ENCODE results near the gene POLG.

The POLG gene

DNA sequence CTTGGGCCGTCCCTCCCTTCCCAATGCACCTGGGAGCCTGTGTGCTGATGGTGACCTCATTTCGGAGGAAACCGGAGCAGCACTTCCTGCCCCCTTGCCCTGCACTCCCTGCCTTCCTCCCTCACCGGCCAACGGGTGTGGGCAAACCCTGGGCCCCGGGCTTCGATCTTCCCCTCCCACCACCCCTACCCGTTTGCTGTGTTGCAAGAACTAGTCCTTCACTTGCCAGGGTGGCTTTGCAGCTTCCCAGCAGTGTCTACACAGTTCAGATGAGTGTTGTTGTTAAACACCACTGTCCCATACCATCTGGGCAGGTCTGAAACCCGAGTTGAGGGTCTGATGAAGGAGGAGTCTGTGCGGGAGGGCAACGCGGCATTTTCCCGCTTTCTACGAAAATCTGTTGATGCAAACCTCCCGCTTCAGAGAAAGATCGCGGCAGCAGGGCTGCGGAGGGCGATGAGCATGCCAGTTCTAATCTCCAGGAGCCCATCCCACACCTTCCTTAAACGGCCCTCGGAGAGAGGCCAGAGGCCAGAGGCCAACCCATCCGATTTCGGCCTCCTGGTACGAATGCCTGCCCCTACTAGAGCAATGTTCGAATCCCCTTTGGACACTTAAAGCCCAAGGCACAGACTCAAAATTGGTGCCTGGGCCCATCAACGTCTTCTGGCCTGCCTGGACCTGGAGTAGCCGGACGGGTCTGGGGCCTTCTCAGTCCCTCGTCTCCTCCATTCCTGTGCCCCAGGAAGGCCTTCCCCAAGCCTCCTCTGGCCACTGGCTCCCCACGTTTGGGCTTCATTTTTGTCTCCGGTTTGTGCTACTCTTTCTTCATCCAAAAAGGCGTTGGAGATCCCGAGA, 35.7 kb upstream of the POLG start:
- DNase-seq = no peak

DNA sequence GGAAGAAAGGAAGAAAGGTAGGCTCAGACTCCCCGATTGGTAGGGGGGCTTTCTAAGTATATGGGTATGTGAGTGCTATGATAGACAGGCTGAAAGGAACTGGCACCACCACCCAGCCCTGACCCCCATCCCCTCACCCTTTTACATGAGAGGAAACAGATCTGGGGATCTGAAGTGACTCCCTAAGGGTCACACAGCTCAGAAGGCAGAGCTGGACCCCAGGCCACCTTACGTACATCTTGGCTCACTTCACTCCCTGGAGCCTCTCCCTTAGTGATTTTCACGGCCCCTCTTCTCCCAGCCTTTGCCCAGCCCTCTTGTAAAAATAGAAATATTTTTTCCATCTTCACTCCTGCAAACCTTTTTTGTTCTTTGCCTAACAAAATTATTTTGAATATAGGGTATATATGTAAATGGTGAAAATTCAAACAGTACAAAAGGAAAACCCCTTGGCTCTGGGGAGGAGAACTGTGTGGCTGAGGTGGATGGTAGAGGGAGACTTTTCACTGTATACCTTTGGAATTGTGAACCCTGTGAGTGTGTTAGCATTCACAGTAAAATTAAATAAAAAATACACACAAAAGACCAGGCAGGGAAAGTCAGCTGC, 34.8 kb upstream of the POLG start:
- DNase-seq = no peak

DNA sequence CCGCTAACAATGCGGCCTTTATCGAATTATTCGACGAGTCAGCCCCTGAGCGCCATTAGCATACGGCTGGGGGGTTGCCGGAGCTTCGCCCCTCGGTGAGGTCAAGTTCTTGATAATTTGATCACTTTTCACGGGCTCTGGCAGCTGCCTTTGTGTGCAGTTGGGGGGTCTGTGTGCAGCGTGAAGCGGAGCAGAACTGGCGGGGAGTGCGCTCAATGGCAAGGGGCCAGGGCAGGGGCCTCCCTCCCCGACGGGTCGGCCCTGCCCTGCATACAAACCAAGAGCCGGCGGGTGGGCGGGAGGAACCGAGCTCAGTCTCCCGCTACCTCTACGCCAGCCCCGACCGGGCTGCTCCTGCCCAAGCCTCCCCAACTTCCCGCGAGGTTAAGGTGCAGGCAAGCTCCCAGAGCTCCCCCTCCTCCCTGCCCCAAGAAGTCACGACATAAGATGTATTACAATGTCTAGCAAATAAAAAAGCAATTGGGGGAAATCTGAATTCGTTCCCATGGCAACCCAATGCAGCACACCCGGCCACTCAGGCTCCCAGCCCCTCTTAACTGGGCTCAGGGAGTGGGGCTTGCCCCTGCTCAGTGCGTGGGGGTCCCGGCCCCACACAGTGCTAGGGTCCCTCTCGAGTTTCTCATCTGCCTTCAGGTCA, 34.1 kb upstream of the POLG start:
- no peak for DNase-seq

DNA sequence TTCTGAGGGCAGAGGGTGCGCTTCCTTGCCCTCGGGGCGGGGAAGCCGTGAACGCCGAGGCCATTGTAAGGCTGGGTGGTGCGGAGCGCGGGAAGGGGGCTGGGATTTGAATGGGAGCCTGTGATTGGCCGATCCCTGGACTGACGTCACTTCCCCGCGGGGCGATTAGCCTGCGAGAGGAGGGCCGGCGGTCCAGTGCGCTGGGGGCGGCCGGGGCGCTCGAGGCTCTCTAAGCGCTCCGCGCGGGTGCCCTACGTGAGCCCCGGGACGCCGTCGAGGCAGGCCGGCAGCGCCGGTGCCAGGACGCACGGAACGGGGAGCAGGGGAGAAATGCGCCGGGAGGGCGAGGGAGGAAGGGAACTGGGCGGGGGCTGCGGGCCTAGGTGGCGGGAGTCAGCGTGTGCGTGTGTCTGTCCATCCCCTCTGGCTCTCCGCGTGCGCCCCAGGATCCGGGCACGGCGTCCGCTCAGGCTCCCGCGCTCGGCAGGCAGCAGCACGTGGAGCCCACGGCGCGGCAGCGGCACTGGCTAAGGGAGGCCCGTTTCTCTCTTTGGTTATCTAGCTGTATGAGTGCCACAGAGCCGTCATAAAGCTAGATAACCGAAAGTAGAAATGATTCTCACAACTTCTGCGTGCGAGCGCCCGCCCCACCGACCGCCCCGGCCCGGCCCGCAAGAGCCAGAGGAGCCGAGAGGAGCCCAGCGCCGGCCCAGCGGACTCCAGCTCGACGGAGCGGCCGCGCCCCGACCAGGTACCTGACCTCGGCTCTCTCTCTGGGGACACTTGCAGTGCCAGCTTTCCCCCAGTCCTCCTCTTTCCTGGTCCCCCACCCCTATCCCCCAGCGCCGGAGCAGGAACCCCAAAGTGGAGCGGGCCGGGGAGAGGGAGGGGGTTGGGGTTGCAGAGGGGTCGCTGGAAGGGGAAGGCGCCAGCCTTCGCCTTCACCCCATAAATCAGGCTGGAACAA, 33.1 kb upstream of the POLG start:
- no peak for DNase-seq

DNA sequence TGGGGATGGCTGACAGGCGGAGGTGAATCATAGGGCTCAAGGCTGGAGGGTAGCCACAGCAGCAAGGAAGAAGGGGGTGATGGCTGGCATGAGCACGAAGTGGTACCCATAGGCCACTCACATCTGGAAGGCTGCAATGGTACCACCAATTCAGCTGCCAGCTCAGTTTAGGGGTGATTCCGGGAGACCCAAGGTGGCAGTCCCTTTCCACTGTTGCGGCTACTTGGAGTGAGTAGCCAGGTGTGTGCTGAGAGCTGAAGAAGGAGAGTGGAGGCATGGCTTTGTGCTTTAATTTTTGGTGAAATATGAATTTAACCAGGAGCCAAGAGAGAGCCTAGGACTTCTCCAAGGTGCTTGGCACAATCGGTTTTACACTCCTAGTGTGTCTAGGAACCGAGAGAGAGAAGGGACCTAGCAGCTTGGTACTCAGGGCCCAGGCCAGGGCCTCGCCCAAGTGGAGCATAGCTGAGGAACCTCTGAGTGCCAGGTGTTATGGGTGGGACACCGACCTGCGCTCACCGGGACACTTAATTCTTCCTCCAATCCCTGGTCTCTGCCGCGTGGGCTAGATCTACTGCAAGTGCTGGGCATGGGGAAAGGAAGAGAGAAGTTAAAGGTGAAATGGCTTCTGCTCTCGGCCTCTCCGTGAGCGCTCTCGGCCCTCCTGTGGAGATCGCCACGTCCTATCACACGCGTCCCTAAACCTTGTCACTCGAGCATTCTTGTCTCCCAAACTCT, 32.2 kb upstream of the POLG start:
- DNase-seq = no peak

DNA sequence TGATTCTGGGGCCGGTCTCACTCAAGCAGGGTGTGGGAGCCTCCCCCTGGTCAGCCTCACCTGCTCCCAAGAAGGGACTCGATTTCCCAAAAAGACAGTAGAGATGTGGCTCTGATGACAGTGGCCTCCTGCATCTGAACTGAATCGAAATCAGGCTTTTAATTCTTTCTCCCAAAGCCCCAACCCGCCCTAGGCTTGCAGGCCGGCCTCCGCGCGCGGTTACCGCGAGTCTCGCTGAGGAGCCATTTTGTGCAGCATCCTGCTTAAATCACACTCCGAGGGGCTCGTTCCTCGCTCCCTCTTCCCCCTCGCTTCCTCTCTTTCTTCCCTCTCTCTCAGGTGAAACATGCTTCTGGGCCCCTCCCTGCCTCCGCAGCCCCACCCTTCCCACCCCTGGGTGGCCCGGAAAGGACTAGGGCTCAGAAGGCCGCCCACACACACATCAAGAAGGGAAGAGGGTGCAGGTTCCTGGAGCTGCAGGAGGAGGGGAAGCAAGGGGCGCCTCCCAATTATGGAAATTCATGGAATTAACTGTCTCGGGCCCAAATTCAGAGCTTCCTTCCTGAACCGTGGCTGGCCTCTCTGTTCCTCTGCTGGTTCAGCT, 30.9 kb upstream of the POLG start:
- DNase-seq = no peak

DNA sequence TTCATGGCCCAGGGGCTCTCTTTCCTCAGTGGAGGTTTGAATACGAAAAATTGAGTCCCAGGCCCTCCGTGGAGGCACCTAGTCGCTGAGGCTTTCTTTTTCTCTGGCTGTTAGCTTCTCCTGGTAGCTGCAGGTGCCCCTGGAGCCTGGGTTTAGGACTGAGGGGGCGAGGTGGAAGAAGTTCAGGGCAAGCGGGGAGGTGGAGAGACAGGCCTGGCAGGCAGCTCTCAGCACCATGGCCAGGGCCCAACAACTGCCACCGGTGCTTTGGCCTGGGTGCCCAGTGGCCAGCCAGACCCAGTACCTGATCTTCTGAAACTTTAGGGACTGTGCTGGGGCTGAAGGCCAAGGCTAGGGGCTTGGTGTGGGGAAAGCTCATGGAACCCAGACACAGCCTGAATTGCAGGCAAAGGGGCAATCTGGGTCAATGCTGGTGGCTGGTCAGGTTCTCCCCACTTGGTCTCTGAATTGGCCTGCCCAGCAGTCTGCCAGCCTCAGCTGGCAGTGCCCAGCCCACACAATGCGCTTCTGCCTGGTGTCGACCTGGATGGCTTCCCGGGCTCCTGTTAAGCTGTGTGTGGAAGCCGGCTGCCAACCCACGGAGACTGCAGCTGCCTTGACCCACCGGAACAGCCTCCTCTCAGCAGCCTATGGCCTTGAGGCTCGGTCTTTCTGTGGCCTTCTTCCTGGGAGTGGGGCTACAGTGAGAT, 30.3 kb upstream of the POLG start:
- no peak for DNase-seq

DNA sequence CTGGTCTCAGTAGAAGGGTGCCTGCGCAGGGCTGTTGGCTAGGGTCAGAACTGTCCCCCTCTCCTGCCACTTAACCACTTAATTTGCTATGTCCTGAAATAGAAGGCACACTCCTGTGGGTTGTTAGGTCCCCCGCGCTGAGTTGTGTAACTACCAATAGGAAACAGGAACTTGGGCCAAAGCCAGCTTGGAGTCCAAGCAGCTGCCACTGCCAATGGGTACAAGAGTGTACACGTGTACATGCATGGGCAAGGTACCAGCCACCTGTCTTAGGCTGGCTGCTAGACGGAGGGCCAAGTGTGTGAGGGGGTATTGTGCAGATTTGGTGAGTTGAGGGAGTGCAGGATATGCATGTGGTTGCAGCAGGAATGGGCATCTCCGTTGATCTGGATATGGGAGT, 29.7 kb upstream of the POLG start:
- no peak for DNase-seq

DNA sequence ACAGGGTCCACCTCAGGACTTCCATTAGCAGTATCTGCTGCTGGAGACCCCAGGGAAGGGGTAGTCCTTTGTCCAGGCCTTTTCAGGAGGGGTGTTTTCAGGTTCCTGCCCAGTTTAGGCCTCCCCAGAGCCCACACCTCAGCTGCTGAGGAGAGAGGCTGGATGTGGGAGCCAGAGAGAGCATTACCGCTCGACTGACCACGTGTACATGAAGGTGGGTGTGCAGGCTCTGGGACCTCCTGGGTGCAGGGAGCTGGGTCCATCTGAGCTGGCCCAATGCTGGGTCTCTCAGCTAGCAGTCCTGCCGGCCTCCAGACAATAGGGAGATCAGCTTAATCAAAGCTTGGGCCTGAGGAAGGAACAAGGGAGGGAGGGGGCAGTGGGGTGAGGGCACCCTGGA, 29.1 kb upstream of the POLG start:
- no peak for DNase-seq

DNA sequence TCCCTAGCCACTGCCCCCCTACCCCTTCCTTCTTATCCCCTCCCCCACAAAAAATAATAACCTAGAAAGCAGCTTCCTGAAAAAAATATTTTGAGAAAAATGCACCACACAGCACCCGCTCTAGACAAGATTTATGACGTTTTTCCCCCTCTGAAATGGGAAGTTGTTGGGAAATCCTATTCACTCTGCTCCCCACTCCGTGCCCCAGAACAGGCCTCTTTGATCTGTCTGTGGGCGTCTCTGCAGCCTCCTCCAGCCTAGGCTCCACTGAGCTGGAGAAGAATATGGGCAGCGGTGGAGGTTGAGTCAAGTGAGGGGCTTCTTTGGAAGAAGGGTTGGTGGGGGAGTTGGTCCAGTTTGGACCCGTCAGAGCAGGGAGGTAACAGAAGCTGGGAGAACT, 28.5 kb upstream of the POLG start:
- no peak for DNase-seq

DNA sequence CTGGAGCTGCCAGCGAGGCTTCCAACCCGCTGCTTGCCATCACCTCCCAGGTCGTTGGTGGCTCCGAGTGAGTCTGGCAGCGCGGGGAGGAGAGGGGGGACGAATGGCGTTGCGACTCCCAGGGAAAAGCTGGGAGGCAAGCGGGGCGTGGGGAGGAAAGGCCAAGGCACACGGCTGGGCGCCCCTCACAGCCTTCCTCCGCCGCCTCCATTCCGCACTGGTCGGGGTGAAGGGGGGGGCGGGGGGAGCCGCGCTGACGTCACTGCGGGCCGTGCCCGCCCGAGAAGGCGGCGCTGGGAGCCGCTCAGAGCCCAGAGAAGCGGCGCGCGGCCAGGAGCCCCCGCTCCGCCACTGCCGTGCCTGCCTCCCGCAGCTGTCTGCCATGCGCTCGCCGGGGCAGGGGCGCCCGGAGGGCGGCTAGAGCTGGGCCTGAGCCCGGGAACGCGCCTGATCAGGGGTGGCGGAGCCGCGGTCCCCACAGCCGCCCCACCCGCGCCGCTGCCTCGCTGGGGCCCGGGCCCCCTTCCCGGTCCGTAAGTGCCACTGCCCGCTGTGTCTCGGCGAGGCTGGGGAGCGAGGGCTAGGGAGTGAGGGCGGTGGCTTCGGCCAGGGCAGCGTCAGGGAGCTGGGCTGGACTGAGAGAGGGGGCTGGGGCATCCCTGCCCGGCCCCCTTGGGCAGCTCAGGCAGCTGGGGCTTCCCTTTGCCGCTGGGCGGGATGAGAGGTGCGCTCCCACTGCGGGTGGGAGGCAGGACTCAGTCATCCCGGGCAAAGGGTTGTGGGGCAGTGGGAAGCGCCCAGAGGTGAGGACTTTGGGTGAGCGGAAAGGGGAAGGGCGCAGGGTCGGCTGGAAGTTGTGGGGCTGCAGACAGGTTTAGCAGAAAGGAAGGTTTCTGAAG, 27.8 kb upstream of the POLG start:
- no peak for DNase-seq

DNA sequence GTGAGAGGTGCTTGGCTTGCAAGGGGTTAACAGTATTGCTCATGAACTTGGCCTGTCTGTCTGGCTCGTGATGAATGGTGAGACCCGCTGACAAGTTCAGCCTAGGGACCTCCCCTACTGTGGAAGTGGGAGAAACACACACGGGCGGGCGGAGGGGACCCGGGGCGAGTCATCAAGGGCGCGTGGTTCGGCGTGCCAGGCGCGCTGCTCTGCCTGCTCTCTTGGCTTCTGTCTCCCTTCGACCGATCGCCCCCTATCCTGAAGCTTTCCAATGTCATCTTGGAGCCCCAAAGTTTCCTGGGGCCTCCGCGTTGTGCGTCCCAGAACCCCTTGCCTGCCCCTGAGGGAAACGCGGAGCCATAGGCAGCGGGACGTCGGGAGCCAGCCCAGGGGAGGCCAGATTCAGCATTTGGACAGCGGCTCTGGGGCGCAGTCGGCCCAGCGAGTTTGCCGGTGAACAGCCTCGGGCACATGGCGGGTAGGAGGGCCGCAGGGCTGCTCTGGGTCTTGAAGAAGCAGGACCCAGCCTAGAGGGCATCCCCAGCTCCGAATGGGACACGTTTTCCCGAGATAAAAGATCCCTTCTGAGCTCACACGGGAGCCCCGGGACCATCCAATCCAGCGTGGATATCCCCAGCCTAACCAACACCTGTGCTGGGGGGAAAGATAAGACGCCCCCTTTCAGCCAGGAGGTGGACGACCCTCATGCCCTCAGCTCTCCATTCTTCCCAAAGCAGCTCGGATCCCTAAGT, 27.0 kb upstream of the POLG start:
- peak; percentile 13 for DNase-seq

DNA sequence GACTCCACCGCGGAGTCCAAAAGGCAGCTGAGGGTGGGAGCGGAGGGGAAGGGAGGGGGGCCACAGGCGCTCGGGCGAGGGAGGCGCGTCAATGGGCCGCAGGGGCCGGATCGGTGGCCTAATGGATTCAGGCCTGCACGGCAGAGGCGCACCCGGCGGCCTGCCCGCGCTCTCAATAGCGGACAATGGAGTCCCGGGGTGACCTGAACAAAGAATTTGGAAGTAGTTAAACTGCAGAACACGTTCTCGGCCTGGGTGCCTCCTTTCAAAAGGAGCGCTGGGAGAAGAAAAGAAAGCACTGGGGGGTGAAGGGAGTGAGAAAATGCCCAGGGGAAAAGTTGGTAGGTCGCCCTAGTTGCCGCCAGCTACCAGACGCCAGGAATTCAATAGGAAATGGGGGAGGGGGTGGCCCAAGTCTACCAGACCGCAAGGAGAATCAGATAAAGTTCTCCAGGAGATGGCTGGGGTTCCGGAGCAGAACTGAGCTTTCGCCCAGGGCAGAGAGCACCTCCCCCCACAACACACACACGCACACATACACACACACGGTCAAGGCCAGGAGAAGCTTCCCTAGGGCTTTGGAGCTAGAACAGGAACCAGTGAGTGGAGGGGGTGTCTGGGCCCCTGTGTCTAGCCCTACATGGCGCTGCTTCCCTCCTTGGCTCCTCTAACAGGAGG, 25.8 kb upstream of the POLG start:
- DNase-seq = no peak

DNA sequence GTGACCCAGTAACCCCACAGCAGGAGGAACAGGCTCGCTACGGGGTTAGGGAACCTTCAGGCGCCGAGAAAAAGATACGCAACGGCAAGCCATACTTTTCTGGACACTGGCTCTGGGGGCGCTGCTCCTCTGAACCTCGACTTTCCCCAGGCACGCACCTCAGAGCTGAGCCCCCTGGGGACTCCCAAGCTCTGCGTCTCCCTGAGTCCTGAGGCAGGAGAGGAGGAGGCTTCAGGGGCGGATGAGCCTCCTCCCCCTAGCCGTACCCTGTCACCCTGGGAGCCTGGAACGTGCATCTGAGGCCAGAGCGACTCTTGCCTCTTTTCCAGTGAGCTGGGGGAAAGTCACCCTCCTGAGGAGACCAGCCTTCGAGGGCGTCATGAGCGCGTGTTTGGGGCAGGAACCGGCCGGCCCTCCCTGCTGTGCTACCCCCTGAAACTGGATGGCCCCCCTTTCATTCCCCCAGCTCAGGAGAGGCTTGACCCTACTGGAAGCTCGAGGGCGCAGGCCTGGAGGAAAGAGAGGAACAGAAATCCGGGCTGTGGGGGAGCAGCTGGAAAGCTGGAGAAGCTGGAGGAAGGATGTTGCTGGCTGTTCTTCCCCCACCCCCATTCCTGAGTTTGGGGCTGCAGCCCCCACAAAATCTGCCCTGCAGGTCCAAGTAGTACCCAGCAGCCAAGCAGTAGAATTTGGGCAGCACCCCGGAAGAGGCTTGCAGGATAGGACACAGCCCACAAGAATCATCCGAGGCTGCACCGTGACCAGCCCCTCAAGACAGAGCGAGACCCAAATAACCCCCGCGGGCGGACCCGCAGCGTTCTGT, 25.1 kb upstream of the POLG start:
- DNase-seq = no peak

DNA sequence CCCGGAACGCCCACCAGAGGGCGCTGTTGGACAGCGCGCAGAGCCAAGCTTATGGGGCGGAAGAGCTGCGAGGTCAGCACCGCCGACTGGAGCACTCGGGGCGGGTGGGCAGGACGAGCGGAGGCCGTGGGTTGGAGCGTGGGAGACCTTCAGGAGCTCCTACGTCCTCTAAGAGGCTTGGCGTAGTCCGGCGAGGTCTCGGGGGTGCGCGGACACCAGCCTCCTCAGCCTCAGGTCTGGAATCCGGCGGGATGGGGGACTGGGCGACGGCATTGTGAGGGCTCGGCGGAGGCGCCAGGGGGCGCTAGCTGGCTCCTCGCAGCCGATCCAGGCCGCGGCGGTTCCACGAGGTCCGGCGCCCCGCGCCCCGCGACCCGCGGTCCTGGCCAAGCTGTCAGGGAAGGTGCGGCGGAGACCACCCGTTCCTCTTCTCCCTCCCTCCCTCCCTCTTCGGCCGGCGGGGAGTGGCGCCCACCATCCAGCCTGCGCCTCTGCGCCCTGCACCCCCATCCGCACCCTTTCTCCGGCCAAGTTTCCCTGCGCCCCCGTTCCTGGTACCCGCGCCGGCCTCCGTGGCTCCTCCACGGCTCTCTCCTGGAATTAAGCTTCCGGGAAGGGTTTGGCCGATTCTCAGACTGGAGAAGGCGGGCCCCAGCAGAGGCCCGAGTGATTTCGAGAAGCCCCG, 24.3 kb upstream of the POLG start:
- DNase-seq = peak; percentile 69

DNA sequence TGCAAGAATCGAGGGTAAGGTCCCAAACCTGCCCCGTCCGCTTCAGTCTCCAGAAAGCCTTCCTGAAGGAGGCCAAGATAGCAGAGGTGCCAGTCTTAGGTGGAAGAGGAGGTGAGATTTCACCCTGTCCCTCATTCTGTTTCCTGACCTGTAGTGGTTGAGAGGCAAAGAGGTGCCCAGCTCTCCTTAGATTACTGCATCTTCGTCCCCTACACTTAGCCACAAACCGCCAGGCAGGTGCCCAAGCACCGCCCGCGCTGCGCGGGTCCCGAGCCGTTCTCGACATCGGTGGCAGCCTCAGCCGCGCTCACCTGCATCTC, 23.8 kb upstream of the POLG start:
- DNase-seq = no peak

DNA sequence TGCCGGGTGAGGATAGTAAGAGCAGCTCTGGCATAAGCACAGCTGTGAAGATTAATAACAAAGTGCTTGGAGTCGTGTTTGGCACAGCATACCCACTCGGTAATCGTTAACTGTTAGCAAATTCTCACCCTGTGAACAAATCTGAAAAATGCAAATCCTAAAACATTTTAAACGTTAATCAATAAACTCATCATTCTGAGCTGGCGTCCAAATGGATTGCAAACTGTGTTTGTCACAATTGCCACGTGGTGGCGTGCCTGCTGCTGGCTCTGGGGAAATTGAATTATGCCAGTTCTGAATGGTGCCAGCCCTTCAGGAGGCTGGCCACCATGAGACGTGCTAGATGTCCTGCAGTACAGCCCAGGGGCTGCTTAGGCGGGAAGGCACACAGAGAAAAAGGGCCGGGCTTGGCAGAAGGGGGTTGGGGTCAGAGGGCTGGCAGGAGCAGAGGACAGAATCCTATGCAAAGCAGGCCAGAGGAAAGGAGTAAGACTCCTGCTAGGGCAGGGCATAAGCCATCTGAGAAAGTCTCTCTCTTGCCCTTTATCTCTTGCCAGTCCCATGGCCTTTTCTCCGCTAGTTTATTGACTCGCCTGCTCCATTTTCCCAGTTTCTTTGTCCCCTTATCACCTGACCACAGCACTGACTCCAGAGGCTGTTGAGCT, 22.1 kb upstream of the POLG start:
- no peak for DNase-seq
